ENCODE data around the gene LEMD2.

Gene LEMD2

GRCh38 chr6:33818293-33818692 is 29.4 kb upstream of the LEMD2 start:
- no peak for DNase-seq

DNA sequence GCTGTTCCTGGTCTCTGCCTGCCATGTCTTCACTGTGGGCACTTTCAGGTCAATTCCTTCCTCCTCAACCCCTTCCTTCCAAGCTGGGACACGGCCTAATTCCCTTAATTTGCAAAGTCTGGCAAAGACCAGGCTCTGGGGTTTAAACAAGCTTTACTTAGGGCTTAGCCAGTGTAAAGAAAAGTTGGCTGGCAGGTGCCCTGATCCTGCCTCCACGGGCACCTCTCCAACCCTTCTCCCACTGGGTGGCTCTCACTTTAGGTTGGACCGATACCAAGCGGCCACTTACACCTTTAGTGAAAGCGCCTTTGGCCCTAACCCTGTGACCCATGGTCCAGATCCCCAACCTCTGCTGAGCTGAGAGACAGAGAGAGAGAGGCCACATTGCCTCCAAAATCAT is 28.6 kb upstream of the LEMD2 start:
- DNase-seq, result no peak

- DNase-seq, result no peak
These were observed 28.0 kb upstream of the LEMD2 start for GRCh38 chr6:33816911-33817310.

DNA sequence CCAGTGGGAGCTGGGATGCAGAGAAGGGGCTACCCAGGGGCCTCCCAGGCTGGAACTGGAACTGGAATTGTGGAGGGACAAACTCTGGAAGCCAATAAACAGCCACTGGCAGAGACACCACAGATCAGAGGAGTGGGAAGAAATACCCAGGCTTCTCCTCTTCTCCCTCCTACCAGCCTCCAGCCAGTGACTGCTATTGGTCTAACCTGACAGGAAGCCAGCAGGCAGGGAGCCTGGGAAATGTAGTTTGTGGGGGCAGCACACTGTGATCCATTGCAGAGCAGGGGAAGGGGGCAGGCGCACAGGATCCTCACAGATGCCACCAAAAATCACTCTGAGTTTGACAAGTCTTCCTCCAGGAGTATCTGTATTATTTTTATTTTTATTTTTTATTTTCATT is 26.9 kb upstream of the LEMD2 start:
- no peak for DNase-seq

DNA sequence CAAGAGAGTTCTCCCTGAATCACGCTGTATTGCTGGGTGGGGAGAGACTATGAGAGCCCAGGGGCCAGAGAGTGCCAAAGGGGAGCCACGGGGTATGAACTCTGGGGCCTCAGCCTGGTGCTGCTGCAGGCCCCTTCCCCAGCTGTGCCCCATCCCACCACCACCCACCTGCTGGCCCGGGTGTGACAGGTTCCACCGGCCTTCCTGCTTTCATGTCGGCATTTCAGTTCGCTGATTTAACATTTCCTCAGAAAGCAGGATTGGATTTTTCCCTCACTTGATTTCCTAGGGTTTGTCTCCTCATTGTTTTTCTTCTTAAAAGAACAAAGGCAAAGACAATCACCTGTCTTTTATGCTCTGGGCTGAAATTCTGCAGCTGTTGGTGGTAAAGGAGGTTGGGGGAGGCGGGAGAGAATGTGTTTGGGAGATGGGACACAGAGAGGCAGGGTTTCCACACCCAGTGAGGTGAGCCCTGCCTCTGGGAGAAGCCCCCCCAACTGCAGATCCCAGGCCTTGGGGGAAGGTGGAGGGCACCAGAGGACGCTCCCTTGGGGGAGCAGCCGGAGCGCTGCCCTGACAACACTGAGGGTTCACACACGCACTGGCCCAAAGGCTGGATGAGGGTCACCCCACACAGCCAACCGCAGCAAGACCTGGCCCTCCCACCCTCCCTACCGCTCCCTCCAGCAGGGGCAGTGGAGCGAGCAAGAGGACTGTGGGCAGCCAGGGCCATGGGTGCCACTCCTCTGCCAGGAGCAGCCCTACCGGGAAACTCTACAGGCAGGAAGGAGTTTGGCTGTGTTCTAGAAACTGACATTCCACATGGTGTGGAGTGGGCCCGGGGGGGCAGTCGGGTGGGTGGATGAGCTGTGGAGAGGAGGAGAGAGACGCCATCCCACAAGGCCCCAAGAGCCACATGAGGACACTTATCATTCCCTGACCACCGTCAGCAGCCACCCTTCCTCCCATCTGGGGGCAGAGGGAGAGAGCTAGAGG is 25.4 kb upstream of the LEMD2 start:
- no peak for DNase-seq

GRCh38 chr6:33813246-33813904 is 24.4 kb upstream of the LEMD2 start:
- no peak for DNase-seq

- peak; percentile 39 for DNase-seq
These were observed 23.7 kb upstream of the LEMD2 start for GRCh38 chr6:33812669-33813068.

DNA sequence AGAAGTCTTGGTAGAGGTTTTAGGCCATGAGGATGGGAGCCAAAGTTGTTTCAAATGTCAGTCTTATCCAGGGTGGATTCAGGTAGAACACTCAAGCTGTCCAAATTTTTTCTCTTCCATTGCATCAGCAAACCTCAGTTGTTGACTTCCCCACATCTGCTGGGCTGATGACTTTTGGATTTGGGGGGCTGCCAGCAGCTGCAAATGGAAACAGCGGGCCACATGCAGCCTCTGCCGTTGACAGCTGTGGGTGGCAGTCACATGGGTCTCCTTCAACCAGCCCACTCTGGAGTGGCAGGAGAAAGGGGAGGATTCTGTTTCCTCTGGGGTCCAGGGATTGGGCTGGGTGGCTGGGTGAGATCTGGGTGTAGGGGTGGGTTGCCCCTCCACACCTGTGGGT is 20.7 kb upstream of the LEMD2 start:
- DNase-seq, result peak; percentile 53

DNA sequence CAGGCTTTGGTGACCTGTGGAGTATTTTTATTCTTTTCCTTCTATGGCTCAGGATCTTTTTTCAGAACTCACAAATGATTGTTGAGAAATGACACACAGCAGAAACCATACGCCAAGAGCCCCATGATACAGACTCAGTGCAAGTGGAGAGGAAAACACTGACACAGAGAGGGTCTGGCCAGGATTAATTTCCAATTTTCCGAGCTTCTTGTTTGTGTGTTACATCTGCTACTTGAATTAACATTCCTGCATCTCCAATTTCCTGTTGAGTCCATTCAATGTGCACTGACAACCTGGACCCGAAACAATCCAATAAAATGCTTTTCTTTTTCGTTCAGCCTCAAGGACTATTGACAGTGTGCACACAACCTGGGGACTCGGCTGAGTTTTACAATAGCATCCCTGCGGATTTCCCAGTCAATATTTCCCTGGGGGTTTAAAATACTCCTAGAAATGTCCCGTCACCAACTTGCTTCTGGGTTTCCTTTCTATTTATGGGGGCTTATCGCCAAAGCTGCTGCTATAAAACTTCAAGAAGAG is 19.8 kb upstream of the LEMD2 start:
- DNase-seq, result peak; percentile 26

GRCh38 chr6:33807606-33808005 is 18.7 kb upstream of the LEMD2 start:
- DNase-seq, result no peak

GRCh38 chr6:33806841-33807240 is 17.9 kb upstream of the LEMD2 start:
- DNase-seq, result no peak

GRCh38 chr6:33803571-33804053 is 14.7 kb upstream of the LEMD2 start, which contains the start of gene MLN:
MLN (minus strand) TSS chr6:33804003; CDS start chr6:33801163, 2,840 bp downstream.
- DNase-seq, result no peak

DNA sequence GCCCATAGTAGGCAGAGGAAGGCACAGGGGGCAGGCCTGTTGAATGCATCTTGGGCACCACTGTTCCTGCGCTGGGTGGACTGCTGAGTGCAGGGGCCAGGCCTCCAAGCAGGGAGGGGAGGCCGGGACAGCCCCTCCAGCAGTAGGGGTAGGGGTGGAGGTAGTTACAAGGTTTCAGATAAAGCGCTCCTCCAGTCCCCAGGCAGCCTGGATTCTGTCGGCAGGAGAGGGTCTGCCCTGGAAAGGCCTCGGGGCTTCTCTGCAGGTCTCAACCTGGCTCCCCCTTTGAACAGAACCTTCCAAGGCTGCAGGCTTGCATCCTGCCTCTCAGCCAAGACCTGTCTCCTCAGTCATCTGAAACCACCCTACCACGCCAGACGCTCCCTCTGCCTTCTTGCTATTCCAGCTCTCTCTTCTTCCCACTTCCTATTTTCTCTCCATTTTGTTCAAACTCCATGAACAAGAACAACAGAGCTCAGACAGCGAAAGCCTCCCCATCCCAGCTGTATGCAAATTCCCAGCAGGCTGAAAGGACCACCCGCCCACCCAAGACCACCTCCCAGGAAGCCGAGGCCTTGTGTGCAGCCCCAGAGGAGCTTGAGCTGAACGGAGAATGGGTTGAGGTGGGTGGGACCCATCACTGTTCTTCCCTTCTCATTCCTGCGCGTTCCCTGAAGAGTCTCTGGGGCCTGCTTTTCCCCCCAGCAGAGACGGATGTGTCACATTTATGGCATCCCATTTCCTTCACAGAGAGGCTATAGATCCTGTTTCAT is 13.4 kb upstream of the LEMD2 start:
- no peak for DNase-seq

- no peak for DNase-seq
These were observed 12.7 kb upstream of the LEMD2 start for GRCh38 chr6:33801611-33802010.

DNA sequence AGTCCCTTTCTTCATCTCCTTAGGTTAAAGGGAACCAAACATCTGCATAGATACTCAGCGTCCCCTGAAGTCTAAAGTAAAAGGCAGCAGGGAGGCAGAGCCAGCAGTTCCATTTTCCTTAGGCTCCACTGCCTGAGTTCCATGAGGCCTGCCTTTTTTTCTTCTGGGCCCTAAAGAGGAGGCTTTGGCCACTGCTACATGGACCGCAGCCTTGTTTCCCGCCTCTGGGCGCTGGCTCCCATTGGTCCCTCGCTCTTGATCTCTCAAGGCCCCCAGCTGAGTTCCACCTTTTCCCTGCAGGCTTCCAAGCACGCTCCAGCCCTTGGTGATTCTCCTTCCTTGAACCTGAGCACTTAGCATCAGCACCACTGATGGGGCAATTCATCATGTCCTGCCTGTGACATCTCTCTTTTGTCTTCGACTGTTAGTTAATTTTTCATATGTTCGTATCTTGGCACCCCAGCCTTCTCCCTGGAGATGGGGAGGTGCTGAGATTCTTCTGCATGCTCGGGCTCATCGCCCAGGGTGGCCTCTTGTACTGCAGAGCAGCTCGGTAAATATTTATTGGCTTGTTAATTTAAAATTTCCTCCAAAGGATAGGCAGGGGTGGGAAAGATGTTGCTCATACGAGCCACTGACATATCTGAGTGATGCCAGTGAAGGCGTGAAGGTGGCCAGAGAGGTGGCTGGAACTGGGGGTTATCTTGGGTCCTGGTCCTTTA is 11.5 kb upstream of the LEMD2 start:
- DNase-seq, result no peak

GRCh38 chr6:33799454-33800113 is 10.7 kb upstream of the LEMD2 start:
- DNase-seq, result no peak

DNA sequence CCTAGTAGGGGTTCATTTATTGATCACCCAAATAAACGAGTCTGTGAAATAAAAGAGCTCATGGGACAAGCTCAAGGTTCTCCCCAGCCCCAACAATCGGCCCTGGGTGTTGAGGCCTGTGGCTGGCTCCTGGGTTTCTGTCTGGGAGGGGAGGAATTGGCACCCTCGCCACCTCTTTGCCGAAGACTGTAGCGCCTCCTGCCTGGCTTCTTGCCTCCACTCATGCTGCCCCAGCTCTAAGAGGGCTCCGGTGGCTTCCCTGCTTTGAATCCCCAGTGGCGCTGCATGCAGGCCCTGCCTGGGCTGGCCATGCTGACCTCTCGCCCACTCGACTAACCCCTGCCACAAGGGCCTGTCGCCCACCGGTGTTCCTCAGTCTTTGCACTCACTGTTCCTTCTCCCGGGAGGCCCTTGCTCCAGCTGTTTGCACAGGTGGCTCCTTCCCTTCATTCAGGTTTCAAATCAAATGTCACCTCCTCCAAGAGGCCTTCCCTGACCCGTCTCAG is 9.5 kb upstream of the LEMD2 start:
- no peak for DNase-seq

DNA sequence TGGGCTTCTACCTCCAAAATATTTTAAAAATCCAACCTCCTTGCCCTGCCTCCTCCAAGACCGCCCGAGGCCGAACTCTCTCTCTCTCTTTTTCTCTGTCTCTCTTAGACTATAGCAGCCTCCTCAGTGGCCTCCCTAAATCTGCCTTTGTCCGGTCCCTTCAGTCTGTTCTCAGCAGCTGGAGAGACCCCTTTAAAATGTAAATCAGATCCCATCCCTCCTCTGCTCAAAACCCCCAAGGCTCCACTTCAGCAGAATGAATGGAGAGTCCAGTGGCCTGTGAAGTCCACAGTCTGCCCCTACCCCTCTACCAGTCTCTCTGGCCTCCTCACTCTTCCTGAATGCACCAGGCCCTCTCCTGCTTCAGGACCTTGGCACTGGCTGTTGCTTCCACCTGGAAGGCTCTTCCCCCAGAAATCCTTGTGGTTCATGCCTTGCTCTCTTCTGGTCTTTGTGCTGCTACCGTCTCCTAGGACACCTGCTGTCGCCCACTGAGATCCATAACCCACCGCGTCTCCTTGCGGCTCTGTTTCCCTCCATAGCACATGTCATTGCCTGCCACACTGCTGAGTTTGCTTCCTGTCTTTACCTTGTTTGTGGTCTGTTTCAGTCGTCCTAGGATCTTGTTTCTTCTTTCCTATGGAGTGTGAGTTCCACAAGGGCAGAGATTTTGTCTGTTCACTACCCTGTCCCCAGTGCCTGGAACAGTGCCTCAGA is 8.9 kb upstream of the LEMD2 start:
- DNase-seq, result no peak

GRCh38 chr6:33794910-33795623 is 6.1 kb upstream of the LEMD2 start:
- no peak for DNase-seq

DNA sequence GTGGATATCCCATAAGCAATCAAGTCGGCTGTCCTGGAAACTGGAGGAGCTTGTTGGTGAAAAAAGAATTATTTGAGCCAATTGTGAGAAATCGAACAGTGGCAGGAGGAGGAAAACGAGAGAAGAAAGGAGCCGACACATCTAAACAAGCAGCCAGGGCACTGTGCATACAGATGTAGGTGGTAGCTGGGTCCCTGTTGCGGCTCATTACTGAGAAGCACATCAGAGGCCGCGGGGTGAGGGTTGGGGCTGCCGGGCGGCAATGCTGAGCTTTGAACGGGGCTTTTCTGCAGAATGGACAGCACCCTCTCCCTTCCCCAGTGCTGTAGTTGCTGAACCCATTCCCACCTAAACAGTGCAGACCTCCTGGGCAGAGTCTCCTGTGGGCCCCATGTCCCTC is 4.1 kb upstream of the LEMD2 start:
- DNase-seq, result no peak
